GM18505 (cell line): ENCODE results near the gene PVR.

ENCODE experiments used
- ATAC-seq: cut with Tn5 transposase; IDR thresholded peaks from one replicate; pipeline ENCODE4 v1.9.1; 2021; ENCODE audit not compliant: unreplicated experiment
- POLR2A ChIP-seq: IDR thresholded peaks from 4 replicates; pipeline ENCODE4 v1.6.1; 2011; ENCODE audit warnings: borderline replicate concordance; ENCODE audit not compliant: insufficient read depth, insufficient read length; ENCODE audit errors: extremely low read depth

PVR gene, protein sequence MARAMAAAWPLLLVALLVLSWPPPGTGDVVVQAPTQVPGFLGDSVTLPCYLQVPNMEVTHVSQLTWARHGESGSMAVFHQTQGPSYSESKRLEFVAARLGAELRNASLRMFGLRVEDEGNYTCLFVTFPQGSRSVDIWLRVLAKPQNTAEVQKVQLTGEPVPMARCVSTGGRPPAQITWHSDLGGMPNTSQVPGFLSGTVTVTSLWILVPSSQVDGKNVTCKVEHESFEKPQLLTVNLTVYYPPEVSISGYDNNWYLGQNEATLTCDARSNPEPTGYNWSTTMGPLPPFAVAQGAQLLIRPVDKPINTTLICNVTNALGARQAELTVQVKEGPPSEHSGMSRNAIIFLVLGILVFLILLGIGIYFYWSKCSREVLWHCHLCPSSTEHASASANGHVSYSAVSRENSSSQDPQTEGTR

DNA sequence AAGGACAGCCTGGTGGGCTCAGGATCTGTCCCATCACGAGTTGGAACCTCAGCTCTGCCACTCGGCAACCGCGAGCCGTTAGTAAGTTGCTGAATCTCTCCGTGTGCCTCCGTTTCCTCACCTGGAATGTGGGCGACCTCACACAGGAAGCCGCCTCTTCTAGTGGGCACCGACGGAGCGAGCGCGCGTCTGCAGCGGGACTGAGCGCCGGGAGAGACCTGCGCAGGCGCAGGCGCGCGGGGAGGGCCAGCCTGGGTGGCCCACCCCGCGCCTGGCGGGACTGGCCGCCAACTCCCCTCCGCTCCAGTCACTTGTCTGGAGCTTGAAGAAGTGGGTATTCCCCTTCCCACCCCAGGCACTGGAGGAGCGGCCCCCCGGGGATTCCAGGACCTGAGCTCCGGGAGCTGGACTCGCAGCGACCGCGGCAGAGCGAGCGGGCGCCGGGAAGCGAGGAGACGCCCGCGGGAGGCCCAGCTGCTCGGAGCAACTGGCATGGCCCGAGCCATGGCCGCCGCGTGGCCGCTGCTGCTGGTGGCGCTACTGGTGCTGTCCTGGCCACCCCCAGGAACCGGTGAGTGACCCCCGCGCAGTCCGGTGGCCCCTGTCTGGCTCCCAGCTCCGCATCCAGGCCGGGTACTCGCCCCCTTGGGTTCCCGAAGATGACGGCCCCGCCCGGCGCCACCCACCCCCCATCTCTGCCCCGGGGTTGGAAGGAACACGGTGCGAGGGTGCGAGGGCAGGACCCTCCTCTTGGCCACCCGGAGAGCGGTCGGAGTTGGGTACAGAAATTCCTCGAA, at the start of gene PVR:
TSS of gene PVR (plus strand) at position 306 of the 797 bp plus-strand sequence. CDS start at position 493, 187 bp downstream.
- TF ChIP-seq POLR2A, result no peak
- ATAC-seq, result no peak

DNA sequence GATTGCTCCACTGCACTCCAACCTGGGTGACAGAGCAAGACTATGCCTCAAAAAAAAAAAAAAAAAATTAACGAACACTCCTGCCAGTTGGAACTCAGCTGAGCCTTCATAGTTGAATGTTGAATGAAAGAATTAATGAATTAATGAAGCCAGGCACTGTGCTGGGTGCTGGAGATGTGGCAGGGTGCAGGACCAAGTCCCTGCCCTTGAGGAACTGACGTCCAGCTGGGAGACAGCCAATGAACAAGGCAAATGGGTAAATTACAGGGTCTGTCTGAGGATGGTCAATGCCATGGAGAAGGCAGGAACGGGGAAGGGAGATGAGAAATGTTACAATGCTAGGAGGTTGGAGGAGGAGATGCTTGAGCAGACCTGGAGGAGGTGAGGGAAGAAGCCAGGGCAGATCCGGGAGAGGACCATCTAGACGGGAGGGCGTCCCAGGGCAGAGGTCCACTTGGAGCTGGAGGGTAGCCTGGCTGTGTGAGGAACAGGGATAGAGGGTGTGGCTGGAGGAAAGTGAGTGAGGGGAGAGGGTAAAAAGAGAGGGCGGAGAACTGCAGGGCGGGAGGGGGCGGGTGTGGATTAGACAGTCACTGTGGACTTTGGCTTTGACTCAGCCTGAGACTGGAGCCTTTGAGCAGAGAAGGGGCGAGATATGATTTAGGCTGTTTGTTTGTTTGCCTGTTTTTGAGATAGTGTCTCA, 47.1 kb upstream of the PVR start:
- no peak for ATAC-seq
- TF ChIP-seq POLR2A, result no peak

DNA sequence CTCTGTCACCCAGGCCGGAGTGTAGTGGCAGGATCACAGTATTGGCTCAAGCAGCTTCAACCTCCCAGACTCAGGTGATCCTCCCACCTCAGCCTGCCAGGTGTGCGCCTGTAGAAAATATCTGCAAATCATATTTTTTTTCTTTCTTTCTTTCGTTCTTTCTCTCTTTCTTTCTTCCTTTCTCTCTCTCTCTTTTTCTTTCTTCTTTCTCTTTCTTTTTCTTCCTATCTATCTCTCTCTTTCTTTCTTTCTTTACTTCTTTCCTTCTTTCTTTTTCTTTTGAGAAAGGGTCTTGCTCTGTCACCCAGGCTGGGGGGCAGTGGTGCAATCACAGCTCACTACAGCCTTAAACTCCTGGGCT, 46.6 kb upstream of the PVR start:
- no peak for TF ChIP-seq POLR2A
- ATAC-seq, result no peak

DNA sequence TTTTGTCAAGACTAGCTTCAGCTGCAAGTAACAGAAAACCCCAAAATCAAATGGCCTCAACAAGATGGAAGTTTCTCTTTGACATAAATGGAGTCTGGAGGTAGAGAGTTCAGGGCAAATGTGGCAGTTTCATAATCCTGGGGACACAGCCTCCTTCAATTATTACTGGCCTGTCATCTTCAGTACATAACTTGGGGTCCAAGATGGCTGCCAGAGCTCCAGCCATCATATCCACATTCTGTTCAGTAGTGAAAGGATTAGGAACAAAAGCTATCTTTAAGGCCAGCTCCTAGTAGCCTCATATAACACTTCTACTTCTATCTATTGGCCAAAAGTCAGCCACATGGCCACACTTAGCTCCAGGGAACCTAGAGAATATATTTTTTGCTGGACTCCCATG, 45.4 kb upstream of the PVR start:
- no peak for ATAC-seq

DNA sequence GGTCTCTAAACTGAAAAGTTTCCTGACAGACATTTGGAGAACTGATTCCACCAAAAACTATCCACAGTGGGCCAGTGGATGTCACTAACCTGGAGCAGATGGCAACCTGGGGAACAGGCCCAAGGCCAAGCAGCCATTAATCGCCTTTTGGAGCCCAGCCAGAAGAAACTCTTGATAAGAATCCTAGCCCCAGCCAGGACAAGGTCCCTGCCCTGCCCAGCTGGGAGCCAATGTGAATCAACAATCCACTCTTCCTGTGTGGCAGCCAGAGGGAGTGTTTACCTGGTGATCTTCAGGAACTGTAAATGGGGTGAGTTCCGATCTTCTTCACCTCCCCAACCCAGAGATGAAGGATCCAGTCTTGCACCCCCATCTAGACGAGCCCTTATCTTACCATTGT, 44.8 kb upstream of the PVR start:
- TF ChIP-seq POLR2A, result no peak
- no peak for ATAC-seq

More for the DNA sequence above, 45.4 kb upstream of the PVR start:
- no peak for TF ChIP-seq POLR2A

DNA sequence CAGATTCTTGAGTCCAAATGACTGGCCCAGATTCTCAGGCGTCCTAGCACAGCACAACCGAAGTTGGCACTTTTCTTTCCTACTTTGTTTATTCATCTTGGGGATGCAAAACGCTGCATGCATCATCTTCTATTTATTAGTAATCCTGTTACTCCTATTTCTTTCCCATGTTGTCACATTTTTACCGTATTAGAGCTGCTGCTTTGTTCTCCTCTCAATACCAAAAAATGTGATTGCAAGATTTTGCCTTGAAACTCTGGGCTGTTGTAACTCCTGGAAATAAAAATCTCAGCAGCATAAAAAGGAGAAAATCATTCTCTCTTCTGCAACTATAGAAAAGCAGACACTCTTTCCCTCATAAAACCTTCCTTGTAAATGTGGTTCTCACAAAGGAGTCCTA, 43.2 kb upstream of the PVR start:
- no peak for ATAC-seq
- TF ChIP-seq POLR2A, result no peak

DNA sequence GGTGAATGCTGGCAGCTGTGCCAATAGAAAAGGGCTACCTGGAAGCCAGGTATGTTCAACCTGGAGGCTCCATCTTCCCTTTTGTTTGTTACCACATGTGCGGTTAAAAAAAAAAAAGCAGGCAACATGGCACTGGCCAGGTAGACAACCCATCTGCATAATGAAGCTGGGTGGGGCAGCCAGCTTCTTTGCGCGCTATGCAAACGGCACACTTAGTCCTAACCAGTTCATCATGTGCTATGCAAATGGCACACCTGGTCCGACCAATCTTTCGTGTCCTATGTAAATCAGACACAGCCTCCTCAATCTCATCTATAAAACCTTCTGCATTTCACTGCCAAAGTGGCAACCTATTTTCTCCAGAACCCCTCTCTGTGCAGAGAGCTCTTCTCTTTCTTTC, 41.6 kb upstream of the PVR start:
- ATAC-seq, result no peak

DNA sequence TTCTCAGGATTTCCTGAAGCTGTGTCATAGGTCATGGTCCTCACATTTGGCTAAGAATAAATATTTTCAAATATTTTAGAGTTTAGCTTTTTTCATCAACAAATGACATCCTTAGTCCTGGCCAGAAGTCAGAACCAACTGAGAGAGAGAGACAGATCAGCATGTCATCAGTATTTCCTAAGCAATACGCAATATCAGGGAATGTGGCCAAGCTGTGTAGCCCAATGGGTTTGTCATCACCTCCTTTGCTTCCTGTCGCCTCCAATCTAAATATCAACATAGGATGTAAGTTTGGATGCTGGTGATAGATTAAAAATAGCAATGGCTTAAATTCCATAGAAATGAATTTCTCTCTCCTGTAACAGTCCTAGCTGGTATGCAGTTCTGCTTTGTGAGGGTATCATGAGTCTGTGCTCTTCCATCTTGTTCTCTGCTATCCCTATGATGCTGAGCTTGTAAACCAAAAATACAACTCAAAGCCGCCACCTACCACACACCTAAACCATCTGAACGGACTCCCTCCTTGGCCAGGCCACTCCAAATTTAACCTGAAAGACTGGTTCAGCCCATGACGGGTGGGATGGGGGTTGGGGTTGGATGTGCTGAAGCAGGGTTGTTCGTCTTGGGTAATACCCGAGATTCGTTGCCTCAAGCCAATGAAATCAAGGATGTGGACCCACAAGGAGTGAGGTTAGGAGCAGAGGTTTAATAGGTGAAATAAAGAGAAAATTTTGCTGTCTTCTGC, 40.3 kb upstream of the PVR start:
- no peak for TF ChIP-seq POLR2A
- ATAC-seq, result no peak

More for the DNA sequence above, 41.6 kb upstream of the PVR start:
- no peak for TF ChIP-seq POLR2A

DNA sequence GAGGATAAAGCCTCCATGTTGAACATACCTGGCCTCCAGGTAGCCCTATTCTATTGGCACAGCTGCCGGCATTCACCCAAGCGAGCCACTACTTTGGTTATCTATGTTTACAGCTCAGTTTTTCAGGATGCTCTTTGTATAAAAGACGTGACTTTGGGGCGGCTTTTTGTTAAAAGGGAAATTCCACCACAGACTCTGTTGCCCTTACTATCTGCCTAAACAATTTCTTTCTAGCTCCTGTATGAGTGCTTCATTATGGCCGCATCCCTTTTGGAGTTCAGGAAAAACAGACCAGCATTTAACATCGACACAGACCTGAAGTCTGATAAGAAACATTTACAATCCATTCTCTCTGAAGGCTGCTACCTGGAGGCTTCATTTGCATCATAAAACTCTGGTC, 39.5 kb upstream of the PVR start:
- no peak for ATAC-seq
- TF ChIP-seq POLR2A, result no peak

DNA sequence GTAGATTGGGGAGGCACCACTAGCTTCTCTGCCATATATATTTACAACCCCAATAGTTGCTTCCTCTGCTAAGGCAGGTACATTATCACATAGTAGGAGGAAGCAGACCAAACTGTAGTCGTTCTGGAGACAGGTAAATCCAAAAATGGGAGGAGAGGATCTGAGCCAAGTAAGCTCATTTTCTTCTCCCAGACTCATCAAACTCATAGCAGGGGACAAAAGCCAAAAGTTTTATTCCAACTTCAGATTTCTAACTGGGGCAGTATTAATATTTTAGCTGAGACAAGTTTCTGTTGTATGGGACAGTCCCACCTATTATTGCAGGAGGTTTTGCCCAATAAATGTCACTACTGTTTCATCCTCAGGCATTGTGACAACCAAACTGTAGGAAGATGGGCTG, 38.2 kb upstream of the PVR start:
- no peak for TF ChIP-seq POLR2A

DNA sequence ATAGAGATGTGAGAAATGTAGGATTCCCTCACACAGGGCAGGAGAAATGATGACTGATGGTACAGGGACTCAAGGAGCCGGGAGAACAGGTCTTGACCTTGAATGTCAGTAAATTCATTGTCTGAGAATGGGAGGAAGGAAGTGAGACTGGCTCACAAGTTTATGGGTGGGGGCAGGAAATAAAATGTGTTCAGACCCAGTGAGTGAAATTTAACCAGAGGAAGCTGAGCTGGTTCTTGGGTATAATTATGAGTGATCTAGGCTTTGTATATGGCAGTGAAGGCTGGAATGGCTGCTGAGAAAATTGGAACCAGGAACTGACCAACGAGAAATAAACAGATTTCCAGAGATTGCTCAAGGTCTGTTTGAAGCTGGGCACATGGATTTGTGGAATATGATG, 36.7 kb upstream of the PVR start:
- no peak for TF ChIP-seq POLR2A
- ATAC-seq, result no peak

More for the DNA sequence above, 38.2 kb upstream of the PVR start:
- no peak for ATAC-seq

DNA sequence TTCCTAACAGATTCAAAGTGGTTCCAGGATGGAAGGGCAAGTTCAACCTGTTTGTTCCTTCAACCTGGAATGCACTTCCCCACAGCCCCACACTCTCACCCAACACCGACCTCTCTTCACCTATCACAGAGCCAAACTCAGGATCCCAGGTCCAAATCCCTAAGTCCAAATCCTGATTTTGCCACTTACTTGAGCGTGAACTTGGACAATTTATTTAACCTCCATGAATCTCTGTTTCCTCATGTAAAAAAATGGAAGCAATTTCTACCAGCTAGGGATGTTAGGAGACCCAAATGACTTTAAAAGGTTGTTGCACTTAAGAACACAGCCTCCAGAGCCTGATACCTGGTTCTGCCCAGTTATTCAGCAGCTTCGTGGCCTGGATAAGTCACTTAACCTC, 35.8 kb upstream of the PVR start:
- no peak for TF ChIP-seq POLR2A

DNA sequence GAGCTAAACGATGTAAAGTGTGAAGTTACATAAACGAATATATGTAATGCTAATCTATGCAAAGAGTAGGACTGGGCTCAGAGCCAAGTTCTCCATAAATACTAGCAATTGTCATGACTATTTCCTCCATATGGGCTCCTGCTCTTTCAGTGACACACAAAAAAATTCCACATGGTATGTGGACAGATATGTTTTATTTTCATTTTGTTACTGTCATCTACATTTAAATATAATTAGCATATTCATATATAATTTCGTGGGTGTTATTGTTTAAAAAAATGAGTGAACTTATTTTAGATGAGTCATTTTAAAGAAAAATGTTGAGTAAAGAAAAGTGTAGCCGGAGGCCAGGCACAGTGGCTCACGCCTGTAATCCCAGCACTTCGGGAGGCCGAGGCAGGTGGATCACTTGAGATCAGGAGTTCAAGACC, 35.3 kb upstream of the PVR start:
- no peak for TF ChIP-seq POLR2A

More for the DNA sequence above, 35.8 kb upstream of the PVR start:
- no peak for ATAC-seq

More for the DNA sequence above, 35.3 kb upstream of the PVR start:
- ATAC-seq, result no peak
